GM21447 (cell line): ENCODE results near the gene PRELID3B.

Experiments used
- ATAC-seq: cut with Tn5 transposase; IDR thresholded peaks from one replicate; pipeline ENCODE4 v1.9.1; 2021; ENCODE audit not compliant: unreplicated experiment

Gene PRELID3B

DNA sequence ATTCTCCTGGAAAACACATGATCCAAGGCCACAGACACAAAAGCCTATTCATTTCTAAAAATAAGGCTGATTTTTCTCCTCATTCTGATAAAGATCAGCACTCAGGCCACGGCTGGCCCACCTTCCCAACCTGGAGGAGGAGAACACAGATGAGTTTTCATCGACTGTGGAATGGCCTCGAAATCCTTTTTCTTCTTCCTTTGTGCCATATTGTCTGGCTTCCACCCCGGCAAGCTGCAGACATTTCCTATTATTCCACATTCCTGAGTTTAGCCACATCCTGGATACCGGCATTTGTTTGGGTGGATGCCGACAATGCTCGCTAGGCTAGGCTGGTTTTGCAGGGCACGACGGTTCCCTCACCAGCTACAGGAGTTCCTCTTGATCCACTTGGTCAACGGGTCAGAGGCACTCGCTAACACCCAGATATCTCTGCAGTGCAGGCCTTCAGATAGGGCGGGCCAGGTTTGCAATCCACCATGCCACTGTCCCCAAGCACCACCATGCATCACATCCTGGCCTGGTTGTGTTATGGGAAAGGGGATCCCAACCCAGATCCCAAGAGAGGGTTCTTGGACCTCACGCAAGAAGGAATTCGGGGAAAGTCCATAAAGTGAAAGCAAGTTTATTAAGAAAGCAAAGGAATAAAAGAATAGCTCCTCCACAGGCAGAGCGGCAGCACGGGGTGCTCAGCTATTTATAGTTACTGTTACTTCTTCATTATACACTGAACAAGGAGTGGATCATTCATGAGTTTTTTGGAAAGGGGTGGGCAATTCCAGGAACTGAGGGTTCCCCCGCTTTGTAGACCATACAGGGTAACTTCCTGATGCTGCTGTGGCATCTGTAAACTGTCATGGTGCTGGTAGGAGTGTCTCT, 31.4 kb downstream of the PRELID3B start:
- no peak for ATAC-seq

GRCh38 chr20:59010321-59010994, 32.1 kb downstream of the PRELID3B start:
- ATAC-seq = no peak

GRCh38 chr20:59008715-59009336, 33.8 kb downstream of the PRELID3B start:
- ATAC-seq = no peak

DNA sequence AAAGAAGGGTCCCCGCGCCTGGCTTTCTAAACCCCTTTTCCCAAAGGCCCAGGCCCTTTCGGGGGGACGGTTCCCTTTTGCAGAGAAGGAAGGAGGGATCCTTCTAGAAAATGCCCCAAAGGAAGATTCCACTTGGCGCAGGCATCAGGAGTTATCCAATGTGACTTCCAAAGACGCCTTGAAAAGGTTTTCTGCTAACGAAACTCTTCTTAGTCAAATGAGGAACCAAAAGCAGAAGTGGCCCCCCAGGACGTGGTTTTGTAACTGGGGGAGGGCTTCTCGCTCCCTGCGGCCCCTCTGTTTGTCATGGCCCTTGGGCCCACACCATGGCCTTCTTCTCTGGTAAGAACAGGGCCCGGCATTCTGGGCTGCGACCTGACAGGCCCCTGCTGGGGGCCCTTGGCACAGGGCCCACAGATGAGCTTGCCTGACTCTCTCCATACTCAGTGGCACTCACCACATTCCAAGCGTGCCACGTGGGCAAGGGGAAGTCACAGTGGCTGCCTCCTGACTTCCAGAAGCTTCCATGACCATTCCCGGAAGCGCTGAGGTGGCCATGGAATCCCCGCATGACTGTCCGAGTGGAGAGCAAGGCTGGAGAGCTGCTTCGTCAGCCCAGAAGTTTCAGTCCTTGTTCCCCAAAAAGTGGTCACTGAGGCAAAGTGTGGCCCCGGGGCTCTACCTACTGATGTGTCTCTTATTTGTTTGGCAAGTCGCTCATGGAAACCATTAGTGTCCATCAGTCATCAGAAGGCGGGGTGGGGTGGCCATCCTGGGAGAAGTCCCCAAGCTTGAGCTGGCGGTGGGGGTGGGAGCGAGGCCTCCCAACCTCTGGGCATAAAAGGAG, 34.7 kb downstream of the PRELID3B start:
- peak; percentile 33 for ATAC-seq

GRCh38 chr20:59006864-59007664, 35.5 kb downstream of the PRELID3B start, which contains the start of gene CTSZ:
TSS of gene CTSZ (minus strand) at chr20:59007254. CDS start at chr20:59007128, 126 bp downstream.
- peak; percentile 21 for ATAC-seq

DNA sequence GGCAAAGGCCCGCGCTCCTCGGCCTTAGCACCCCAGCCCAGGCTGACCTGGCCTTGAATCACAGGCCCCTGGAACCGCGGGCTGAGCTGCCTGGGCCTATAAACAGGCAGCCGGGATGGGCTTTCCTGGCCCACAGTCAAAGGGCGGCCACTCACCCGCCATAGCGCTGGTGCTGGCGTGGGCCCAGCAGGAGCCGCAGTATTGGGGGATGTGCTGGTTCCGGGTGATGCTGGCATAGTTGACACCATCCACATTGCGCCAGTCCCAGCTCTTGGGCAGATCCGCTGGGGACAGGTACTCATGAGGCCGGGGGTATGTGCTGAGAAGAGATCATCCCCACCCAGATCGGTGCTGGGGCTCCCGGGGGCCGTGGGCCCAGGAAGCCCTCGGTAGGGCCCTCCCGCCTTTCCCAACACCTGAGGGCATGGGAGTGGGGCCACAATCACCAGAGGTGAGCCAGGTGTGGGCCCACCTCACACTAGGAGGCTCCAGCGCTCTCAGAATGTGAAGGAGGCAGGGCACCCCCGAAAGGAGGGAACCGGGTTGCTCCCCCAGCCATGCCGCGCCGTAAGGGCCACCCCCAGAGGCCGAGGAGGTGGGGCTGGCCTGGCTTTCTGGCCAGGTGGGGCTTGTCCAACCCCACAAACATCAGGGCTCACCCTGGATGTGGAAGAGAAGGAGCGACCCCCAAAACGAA, 36.3 kb downstream of the PRELID3B start:
- ATAC-seq = no peak

DNA sequence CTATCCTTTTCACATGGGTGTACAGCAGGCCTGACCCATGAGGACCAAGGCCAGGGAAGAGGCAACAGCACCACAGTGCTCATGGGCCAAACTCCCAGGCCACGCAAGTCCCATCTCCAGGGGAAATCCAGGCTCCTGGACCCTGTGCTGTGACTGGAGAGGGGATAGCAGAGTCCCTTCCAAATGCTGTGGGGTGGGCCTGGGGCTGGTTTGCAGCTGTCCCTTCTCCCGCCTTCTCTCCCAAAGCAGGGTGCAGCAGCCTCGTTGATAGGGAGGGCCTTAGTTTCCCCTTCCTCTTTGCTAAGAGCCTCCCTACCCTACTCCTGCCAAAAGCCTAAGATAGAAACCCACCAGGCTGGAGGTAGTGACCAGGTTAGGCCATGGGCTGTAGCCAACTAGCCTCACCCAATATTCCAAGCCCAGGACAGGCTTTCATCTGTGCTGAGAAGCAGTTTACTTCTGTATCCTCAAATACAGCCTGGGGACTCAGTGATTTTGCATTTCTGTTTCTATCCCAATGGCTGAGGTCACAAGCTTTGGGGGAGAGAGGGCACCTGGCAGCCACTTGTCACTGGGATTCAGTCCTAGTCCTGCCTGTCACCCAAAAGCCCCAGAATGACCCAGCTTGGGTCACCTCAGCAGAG, 36.9 kb downstream of the PRELID3B start:
- no peak for ATAC-seq

DNA sequence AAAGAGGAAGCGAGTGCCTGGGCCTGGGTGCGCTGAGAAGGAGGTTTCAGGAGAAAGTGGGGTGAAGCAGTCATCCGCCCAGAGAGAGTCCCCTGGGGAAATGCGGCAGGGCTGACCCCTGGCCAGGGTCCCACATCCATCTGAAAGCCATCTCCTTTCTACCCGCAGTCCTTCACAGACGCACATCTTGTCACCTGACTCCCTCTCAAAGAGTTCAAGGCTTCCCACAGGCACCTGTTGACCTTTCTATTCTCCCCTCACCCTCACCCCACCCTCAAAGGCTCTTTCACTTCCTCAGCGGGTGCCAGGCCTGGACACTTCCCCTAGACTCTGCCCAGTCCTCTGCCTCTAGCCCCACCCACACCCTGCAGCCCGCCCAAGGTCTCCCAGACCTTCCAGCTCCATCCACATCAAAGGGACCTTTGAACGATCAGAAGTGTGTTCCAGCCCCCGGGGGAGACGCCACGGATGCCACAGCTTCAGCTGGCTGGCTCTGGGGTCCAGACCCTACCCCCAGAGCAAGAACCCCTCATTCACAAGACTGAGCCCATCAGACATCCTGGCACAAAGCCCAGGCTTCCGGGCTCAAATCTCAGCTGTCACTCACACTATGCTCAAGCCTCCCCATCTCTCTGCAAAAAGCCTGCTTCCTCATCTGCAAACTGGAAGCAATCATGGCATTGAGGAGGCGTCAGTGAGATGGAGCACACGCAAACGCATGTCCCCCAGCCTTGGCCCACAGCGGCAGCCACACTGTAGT, 37.6 kb downstream of the PRELID3B start:
- peak; percentile 58 for ATAC-seq

DNA sequence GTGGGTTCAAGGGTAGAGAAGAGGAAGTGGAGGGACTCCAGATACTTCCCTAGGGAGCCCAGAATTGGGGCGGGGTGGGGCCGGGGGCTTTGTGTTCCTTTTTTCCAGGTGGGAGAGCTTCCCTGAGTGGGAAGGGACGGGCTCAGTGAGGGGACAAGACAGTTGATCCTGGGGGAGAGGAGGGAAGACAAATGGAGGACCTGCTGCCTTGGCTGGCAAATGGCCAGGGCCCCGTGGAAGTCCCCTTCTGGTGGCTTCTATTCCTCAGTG, 38.2 kb downstream of the PRELID3B start:
- ATAC-seq = no peak

- ATAC-seq = no peak
Observed at GRCh38 chr20:59003836-59004492, 38.6 kb downstream of the PRELID3B start.

DNA sequence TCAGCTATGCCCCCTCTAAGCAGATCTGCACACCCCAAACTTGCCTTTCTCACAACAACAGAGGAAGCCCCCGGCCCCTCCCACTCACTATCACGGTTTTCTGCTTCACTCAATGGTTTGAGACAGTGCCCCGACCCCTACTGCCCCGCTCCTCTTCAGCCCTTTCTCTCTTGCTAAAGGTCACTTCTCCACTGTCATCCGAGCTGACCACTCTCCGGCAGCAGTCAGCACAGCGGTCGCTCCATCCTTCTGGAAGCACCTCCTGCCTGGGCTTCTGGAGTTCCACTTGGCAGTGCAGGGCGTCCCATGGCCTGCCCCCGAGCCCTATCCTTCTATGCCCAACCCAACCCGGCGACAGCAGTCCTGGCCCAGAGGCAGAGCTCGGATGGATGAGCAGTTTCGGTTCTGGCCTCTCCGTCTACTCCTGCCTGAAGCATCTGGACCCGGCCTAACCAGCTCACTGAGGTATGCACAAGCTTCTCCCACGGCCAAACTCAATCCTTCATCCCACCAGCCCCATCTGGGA, 39.6 kb downstream of the PRELID3B start:
- ATAC-seq = no peak

- ATAC-seq = no peak
Observed at GRCh38 chr20:59002388-59002787, 40.2 kb downstream of the PRELID3B start.

GRCh38 chr20:59001449-59002171, 41.0 kb downstream of the PRELID3B start:
- ATAC-seq = no peak

GRCh38 chr20:59001068-59001448, 41.5 kb downstream of the PRELID3B start:
- no peak for ATAC-seq

- ATAC-seq = no peak
Observed at GRCh38 chr20:59000326-59000725, 42.3 kb downstream of the PRELID3B start.

DNA sequence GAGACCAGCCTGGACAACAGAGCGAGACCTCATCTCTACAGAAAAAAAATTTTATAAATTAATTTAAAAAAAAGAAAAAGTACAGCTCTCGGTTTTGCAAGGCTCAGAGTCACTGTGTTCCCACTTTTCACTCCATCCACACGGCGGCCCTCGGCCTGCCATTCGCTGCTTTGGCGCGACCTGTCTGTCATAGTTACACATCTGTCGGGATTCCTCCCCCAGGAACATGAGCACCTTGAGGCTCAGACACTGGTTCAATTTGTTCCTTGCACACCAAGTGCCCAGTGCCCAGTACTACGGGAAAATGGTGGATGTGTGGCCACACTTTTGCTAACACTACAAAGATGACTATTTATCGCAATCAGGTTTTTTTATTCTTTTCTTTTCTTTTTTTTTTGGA, 43.9 kb downstream of the PRELID3B start:
- no peak for ATAC-seq

DNA sequence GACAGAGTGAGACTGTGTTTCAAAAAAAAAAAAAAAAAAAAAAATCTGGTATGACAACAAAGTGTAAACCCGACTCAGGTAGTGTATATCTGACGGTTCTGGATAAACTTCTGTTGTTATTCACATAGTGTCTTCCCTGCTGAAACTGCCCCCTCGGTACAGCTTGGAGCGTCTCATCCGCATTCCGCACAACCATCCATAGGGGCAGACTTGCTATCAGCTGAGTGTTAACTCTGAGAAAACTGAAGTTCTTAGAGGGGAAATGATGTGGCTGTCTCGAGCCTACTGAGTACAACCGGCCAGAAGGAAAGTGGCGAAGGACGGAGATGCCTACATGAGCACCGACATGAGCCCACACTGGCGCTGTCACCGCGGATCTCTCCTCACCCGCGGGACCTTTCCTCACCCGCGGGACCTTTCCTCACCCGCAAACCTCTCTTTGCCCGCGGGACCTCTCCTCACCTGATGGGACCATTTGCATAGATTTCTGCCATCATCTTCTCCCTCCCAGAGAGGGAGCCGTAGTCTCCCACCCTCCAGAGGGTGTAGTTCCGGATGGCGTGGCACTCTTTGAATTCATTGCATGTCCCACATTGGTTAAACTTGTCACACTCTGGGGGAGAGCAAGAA, 45.3 kb downstream of the PRELID3B start:
- no peak for ATAC-seq
